ENCODE results near the gene AXIN1. TPM values are rescaled to one million over a fixed set of nuclear protein-coding genes. Genes with fewer than 3 reads are reported as not detected.

Gene AXIN1
- total and polyA plus RNA-seq, 2 of the 8 experiments (the other 6 are each of a cell fraction or from before 2014, with no cell fraction given): 12.5 to 41.9 TPM

- no peak for TF ChIP-seq SAP30 (IDR thresholded peaks at IDR 0.05; ENCODE audit: insufficient read depth, insufficient replicate concordance, low read length)
Observed at GRCh38 chr16:261031-261691, 91.4 kb downstream of the AXIN1 start (continued).
